GM21447 (cell line): ENCODE data around the gene XRCC2.
"Not testable (repeated sequence)": the region's sequence is repeated elsewhere in the genome, so short reads cannot be mapped to it uniquely, and the experiment has no call there.

ENCODE experiments used
- ATAC-seq: cut with Tn5 transposase; IDR thresholded peaks from one replicate; pipeline ENCODE4 v1.9.1; 2021; ENCODE audit not compliant: unreplicated experiment

Gene XRCC2

GRCh38 chr7:152675759-152676636 is at the start of gene XRCC2:
XRCC2 (minus strand) TSS chr7:152676141; CDS start chr7:152676079, 62 bp downstream.
- ATAC-seq = peak; percentile 87

- ATAC-seq = no peak
These were observed 47.4 kb upstream of the XRCC2 start for GRCh38 chr7:152723364-152723763.

- ATAC-seq = not testable (repeated sequence)
These were observed 36.6 kb upstream of the XRCC2 start for GRCh38 chr7:152712412-152713042.

- no peak for ATAC-seq
These were observed 35.6 kb upstream of the XRCC2 start for GRCh38 chr7:152711444-152711944.

GRCh38 chr7:152710153-152710442 is 34.2 kb upstream of the XRCC2 start:
- ATAC-seq = no peak

- ATAC-seq = no peak
These were observed 33.6 kb upstream of the XRCC2 start for GRCh38 chr7:152709287-152710152.

- ATAC-seq = no peak
These were observed 28.9 kb upstream of the XRCC2 start for GRCh38 chr7:152704796-152705384.

- ATAC-seq = no peak
These were observed 23.1 kb upstream of the XRCC2 start for GRCh38 chr7:152699079-152699478.

- ATAC-seq = not testable (repeated sequence)
These were observed 21.5 kb upstream of the XRCC2 start for GRCh38 chr7:152697268-152697974.

GRCh38 chr7:152692196-152692595 is 16.3 kb upstream of the XRCC2 start:
- ATAC-seq = not testable (repeated sequence)

GRCh38 chr7:152683297-152683696 is 7.4 kb upstream of the XRCC2 start:
- ATAC-seq = no peak

- ATAC-seq = no peak
These were observed 2.1 kb upstream of the XRCC2 start for GRCh38 chr7:152677808-152678670.

GRCh38 chr7:152674860-152675758 is 832 bp downstream of the XRCC2 start:
- peak; percentile 26 for ATAC-seq

- no peak for ATAC-seq
These were observed 2.0 kb downstream of the XRCC2 start for GRCh38 chr7:152673897-152674296.

- ATAC-seq = no peak
These were observed 3.3 kb downstream of the XRCC2 start for GRCh38 chr7:152672626-152673025.

- ATAC-seq = no peak
These were observed 6.2 kb downstream of the XRCC2 start for GRCh38 chr7:152669758-152670157.

- no peak for ATAC-seq
These were observed 7.0 kb downstream of the XRCC2 start for GRCh38 chr7:152668975-152669374.

GRCh38 chr7:152667958-152668357 is 8.0 kb downstream of the XRCC2 start:
- ATAC-seq = peak; percentile 61
